Activated CD8-positive, alpha-beta memory T cell treated with anti-CD3 and anti-CD28 coated beads, Interleukin-2, amount 50 U/mL, for 24 hours (primary cell): ENCODE data around the gene KNDC1.
"Not testable (repeated sequence)": the region's sequence is repeated elsewhere in the genome, so short reads cannot be mapped to it uniquely, and the experiment has no call there.

Experiments used
- DNase-seq: peaks from one replicate; pipeline ENCODE4 v3.0.0-alpha.2; 2020; ENCODE audit errors: extremely low read depth

Gene KNDC1

GRCh38 chr10:133124357-133125211 is 35.4 kb upstream of the KNDC1 start:
- DNase-seq: no peak

GRCh38 chr10:133125901-133126300 is 34.1 kb upstream of the KNDC1 start:
- no peak for DNase-seq

GRCh38 chr10:133126431-133127290 is 33.4 kb upstream of the KNDC1 start:
- DNase-seq: no peak

GRCh38 chr10:133127291-133128125 is 32.5 kb upstream of the KNDC1 start:
- peak; percentile 14 for DNase-seq

DNA sequence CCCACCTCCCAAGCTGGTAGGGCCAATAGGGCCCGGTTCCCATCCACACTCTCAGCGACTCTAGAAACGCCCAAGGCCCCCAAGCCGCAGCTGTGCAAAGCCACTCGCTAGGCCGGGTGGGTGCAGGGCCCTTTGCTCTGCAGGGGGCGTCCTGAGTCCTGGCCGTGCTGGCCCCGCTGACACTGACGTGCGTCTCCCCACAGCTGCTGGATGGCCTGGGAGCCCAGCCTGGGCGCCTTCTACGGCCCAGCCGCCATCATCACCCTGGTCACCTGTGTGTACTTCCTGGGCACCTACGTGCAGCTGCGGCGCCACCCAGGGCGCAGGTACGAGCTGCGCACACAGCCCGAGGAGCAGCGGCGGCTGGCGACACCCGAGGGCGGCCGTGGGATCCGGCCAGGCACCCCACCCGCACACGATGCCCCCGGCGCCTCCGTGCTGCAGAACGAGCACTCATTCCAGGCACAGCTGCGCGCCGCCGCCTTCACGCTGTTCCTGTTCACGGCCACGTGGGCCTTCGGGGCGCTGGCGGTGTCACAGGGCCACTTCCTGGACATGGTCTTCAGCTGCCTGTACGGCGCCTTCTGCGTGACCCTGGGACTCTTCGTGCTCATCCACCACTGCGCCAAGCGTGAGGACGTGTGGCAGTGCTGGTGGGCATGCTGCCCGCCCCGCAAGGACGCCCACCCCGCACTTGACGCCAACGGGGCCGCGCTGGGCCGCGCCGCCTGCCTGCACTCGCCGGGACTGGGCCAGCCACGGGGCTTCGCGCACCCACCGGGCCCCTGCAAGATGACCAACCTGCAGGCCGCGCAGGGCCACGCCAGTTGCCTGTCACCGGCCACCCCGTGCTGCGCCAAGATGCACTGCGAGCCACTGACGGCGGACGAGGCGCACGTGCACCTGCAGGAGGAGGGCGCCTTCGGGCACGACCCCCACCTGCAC is 31.6 kb upstream of the KNDC1 start:
- no peak for DNase-seq

DNA sequence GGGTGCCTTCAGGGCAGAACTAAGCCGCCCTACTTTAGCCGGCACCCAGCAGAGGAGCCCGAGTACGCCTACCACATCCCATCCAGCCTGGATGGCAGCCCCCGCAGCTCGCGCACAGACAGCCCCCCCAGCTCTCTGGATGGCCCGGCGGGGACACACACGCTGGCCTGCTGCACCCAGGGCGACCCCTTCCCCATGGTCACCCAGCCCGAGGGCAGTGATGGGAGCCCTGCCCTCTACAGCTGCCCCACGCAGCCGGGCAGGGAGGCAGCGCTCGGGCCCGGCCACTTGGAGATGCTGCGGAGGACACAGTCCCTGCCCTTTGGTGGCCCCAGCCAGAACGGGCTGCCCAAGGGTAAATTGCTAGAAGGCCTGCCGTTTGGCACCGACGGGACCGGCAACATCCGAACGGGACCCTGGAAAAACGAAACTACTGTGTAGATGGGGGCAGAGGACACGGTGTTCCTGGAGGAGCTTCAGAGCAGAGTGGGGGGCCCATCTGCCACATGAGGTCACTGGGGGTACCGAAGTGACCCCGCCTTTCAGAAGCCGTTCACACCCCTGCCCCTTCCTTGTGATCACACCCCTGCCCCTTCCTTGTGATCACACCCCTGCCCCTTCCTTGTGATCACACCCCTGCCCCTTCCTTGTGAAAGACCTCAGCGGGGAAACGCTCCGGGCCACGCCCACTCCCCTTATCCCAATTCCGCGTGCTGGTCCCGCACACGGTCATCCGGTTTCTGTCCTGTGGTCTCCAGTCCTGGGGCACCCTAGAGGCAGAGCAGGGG is 30.8 kb upstream of the KNDC1 start:
- DNase-seq: no peak

DNA sequence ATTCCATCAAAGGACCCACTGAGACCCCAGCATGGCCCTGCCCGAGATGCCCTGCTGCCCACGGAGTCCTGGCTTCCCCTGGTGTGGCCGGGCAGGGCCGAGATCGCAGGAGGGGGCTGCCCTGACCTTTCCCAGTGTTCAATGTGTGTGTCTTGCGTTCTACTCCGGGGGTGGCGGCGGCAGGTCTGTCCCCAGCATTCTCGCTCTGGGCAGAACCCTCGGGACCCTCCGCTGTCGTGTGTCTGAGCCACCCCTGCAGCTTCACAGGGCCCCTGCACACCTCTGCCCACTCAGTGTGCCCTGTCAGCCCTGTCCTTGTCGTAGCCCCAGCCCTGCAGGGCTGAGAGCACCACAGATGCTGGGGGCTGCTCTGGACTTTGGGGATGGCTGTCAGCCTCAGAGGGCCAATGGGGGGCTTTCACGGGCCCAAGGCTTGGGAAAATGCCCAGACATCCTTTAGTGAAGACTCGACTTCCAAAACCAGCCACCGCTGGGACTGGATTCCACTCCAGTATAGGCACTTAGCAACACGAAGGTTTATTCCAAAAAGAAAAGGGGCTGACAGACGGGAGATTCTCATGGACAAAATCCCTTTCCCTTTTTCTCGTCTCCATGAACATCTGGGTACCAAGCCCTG is 30.0 kb upstream of the KNDC1 start:
- no peak for DNase-seq

GRCh38 chr10:133130602-133131001 is 29.4 kb upstream of the KNDC1 start:
- no peak for DNase-seq

DNA sequence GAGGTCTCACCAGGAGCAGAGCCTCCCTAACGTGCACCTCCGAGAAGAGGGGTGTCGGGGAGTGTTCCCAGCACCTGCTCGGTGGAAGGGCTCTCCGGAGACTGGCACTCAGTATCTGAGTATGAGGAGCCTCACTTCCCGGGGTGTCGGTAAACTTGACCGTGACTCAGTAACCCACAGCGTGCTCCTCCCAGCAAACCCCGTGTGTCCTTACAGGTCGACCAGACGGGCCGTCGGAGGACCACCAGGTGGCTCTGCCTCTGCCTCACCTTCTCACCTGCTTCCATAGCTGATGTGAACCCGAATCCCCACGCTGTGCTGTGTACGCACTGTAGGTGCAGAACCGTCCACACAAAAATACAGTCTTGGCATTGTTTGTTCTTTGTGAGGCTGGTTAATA is 29.0 kb upstream of the KNDC1 start:
- DNase-seq: no peak

GRCh38 chr10:133131734-133132472 is 28.1 kb upstream of the KNDC1 start:
- DNase-seq: no peak

GRCh38 chr10:133132473-133133291 is 27.3 kb upstream of the KNDC1 start:
- DNase-seq: no peak

DNA sequence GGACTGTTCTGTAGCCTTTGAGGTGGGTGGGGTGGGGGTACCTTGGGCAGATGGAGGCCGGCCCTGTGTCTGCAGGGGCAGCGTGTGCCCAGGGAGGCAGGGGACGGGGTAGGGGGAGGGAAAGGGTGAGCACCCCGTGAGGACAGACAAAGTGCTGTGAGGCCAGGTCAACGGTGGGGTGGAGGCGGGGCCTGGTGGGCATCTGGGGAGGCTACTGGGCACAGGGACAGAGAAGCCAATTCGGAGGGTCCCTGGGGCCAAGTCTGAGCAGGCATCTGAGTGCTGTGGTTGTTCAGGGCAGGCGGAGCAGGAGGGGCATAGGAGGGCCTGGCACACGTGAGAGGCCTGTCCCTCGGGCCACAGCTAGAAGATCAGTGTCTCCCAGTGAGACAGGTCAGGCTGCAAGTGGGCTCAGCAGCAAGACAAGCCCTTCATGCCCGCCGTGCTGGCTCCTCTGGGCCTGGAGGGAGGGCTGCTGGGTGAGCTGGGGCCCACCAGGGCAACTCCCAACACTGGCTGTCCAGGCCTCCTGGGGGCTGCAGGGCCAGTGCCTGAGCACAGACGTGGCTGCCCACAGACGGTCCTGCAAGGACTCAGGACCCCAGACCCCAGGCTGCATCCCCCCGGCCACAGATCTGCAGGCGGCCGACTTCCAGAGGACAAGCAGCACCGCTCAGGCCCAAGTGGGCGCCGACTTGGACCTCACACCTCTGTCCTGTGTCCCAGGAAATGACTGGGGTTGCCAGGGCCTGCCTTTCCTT is 26.4 kb upstream of the KNDC1 start:
- no peak for DNase-seq

- no peak for DNase-seq
Observed at GRCh38 chr10:133134411-133135115, 25.5 kb upstream of the KNDC1 start.

- no peak for DNase-seq
Observed at GRCh38 chr10:133135116-133135465, 24.9 kb upstream of the KNDC1 start.

DNA sequence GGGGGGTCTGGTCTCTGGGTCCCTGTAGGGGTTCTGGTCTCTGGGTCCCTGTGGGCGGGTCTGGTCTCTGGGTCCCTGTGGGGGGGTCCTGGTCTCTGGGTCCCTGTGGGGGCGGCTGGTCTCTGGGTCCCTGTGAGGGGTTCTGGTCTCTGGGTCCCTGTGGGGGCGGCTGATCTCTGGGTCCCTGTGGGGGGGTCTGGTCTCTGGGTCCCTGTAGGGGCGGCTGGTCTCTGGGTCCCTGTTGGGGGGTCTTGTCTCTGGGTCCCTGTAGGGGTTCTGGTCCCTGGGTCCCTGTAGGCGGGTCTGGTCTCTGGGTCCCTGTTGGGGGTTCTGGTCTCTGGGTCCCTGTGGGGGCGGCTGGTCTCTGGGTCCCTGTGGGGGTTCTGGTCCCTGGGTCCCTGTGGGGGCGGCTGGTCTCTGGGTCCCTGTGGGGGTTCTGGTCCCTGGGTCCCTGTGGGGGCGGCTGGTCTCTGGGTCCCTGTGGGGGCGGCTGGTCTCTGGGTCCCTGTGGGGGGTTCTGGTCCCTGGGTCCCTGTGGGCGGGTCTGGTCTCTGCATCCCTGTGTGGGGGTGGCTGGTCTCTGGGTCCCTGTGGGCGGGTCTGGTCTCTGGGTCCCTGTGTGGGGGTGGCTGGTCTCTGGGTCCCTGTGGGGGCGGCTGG is 22.4 kb upstream of the KNDC1 start:
- DNase-seq: not testable (repeated sequence)

DNA sequence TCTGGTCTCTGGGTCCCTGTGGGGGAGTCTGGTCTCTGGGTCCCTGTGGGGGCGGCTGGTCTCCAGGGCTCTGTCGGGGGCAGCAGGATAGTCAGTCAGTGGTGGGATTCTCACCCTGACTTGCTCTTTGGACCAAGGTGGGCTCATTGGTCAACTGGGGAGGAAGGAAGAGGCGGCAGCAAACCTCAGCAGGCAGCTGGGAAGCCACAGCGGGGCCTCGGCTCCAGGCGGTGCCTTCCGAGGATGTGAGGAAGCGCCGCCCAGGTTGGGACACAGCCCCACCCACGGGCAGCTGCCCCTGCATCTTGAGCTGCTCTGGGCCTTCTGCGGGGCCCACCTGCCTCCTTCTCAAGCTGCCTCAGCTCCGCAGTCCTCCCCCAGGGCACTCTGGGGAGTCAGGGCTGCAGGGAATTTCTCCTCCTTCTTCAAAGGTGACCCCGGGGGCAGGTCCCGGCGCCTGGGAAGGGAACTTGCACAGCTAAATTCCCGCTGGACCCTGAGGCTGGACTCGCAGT is 20.4 kb upstream of the KNDC1 start:
- no peak for DNase-seq
